Retinal pigment epithelial cell (primary cell): ENCODE results near the gene MRPS18A.

Experiments
- DNase-seq: peaks from one replicate; pipeline ENCODE4 v3.0.0-alpha.2; 2010; ENCODE audit warnings: low read depth
- H3K4me3 ChIP-seq: 2 replicates; pipeline ENCODE4 v1.5.1; 2011; ENCODE audit warnings: mild to moderate bottlenecking, low read length, control low read depth, moderate library complexity
- CTCF ChIP-seq: conservative IDR thresholded peaks from 2 replicates; pipeline ENCODE4 v1.5.1; 2011; ENCODE audit warnings: low read depth, low read length, control low read depth, inconsistent platforms

The MRPS18A gene

DNA sequence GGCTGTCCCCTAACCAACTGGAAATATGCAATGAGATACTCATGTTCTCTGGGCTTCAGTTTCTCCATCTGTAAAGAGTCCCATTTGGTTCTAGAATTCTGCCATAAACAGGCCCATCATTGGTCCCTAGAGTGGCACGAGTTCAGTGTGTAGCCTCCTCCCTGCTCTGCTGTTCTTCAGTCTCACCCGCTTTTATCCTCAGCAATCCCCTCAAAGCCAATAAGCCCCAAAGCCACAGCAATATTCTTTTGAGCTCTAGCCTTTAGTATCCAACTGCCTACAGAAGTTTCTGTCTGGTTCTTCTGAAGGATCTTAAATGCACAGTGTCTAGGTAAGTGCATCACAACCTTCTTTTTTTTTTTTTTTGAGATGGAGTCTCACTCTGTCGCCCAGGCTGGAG lies 9.8 kb upstream of the MRPS18A start:
- no peak for DNase-seq
- no peak for TF ChIP-seq CTCF
- no peak overlapping the region for H3K4me3 ChIP-seq

- no peak for TF ChIP-seq CTCF
- no peak for DNase-seq
- no peak overlapping the region for H3K4me3 ChIP-seq
Measured at GRCh38 chr6:43695967-43696291, 8.3 kb upstream of the MRPS18A start.

GRCh38 chr6:43695215-43695966 lies 7.8 kb upstream of the MRPS18A start:
- no peak overlapping the region for H3K4me3 ChIP-seq
- TF ChIP-seq CTCF: no peak
- no peak for DNase-seq

GRCh38 chr6:43689421-43689820 lies 1.8 kb upstream of the MRPS18A start:
- DNase-seq: no peak
- TF ChIP-seq CTCF: no peak
- H3K4me3 ChIP-seq: no peak overlapping the region

DNA sequence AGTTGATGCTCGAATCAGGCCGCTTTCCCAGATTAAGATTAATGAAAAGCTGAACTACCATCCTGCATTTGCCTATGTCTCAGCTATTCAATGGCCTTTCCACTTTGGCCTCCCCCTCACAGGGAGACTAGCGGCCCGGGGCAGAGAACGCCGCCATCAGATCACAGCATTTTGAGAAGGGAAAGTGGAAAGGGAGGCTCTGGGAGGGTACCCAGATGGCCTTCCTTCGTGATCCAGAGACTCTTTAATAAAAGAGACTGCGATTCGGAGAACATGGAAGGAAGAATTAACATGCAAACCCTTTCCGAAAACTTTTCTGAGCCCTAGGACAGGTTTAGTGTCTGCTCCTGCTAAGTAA lies 533 bp downstream of the MRPS18A start:
- no peak for DNase-seq
- no peak for TF ChIP-seq CTCF
- H3K4me3 ChIP-seq: peak overlapping the region; percentile 95

DNA sequence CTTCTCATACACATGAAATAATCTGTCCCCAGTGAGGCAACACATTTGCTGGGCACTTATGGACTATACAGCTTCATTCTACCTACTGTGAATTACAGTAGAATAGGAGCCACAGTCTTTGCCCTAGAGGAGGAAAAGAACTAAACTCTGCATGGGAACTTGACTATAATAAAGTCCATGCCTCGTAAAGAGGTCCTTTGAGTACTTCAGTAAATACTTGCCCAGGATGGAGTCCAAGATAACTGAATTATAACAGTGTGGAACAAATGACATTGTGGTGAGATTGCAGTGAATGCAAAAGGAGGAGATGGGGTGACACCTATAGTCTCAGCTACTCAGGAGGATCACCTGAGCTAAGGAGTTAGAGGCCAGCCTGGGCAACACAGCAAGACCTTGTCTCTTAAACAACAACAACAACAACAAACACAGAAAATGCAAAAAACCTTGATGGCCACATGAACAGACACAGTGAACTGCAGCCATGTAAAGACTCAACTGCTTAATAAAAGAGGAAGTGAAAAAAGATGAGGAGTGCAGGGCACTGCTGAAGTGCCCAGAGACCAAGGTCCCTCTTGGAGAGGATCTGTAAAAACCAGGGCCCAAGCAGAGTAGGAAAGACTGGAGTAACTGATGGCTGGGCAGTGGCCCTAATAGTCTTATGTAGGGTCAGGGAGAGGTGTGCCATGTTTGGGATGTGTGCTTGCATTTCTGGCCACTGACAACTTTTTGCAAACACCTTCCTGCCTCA lies 3.7 kb downstream of the MRPS18A start:
- no peak for DNase-seq
- H3K4me3 ChIP-seq: no peak overlapping the region
- TF ChIP-seq CTCF: no peak
